Measurements from ENCODE around the gene KANK2.

KANK2 gene

DNA sequence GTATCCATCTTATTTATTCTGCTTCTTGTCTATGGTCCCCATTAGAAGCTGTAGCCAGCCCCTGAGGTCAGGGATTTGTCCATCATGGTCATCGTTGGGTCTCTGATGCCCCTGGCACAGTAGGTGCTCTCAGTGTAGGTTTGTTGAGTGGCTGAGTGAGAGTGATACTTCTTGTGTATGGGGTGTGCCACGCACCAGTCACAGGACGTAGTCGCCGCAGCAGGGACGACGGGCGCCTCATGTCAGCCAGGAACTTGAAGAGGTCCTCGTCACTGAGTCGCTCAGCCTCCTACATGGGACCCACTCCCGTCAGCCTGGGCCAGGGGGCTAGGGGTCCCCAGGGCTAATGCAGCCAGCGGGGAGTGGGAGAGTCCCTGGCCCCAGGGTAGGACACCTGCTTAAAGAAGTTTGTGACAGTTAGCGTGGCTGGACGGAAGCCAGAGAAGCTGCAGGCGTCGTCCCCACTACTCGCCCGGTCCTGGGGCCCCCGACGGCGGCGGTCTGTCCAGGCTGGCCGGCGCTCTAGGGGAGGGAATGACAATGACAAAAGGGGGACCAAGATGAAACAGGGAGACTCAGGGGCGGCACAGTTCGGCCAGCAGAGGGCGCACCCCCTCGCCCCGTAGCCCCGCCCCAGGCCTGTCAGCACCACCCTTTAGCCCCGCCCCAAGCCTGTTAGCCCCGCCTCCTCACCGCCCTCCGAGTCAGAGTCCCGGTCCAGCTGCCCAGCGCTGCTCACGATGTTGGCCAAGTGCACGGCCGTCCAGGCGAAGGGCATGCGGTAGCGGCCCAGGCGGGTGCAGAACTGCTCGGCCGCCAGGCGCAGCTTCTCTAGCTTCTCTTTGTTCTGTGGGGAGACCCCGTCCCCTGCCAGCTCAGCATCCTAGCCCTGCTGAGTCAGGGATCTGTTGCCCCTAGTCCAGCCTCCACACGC lies 45.8 kb upstream of the KANK2 start:
- H3K79me2 ChIP-seq (ENCODE audit: low read length), result no peaks in the 10 kb centered on the region
- TF ChIP-seq EZH2phosphoT487 (IDR thresholded peaks at IDR 0.05; ENCODE audit: low read depth), result no peak
- TF ChIP-seq, protein P1, sequence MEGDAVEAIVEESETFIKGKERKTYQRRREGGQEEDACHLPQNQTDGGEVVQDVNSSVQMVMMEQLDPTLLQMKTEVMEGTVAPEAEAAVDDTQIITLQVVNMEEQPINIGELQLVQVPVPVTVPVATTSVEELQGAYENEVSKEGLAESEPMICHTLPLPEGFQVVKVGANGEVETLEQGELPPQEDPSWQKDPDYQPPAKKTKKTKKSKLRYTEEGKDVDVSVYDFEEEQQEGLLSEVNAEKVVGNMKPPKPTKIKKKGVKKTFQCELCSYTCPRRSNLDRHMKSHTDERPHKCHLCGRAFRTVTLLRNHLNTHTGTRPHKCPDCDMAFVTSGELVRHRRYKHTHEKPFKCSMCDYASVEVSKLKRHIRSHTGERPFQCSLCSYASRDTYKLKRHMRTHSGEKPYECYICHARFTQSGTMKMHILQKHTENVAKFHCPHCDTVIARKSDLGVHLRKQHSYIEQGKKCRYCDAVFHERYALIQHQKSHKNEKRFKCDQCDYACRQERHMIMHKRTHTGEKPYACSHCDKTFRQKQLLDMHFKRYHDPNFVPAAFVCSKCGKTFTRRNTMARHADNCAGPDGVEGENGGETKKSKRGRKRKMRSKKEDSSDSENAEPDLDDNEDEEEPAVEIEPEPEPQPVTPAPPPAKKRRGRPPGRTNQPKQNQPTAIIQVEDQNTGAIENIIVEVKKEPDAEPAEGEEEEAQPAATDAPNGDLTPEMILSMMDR (IDR thresholded peaks at IDR 0.05; ENCODE audit: low read depth, low read length), result peak; percentile 58
- no peaks in the 10 kb centered on the region for H3K27me3 ChIP-seq (ENCODE audit: low read depth, low read length)
- no peak overlapping the region for H3K4me3 ChIP-seq (ENCODE audit: low read length)
- no peaks in the 10 kb centered on the region for H3K4me1 ChIP-seq (ENCODE audit: low read length)
- H3K27ac ChIP-seq (ENCODE audit: low read length), result no peak overlapping the region
- H3K4me2 ChIP-seq (ENCODE audit: low read length), result no peak overlapping the region
- no peaks in the 10 kb centered on the region for H3K9me3 ChIP-seq (ENCODE audit: insufficient read depth, low read length)
- H3K9ac ChIP-seq (ENCODE audit: low read length), result no peak overlapping the region
- peaks cover 7% of the 10 kb centered on the region for H3K36me3 ChIP-seq (replicated peaks; ENCODE audit: low read depth, low read length)
- no peaks in the 10 kb centered on the region for H4K20me1 ChIP-seq (ENCODE audit: insufficient read depth, low read length)
- H2AFZ ChIP-seq (ENCODE audit: low read depth, low read length), result no peak overlapping the region

DNA sequence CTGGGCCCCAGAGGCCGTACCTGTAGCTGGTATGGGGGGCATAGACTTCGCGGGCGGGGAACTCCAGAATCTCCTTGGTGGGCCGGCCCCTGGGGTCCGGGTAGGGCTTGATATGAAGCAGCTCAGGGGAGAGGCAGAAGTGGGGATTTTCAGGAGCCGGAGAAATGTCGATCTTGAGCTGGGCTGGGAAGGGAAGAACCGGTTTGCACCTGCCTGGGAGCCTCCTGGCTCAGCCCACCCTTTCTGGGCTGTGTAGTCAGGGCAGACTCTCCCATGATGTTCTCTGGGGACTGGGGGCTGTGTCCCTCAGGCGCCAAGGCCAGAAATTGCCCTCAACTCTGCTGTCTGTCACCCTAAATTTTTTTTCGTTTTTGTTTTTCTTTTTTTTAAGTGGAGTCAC lies 44.7 kb upstream of the KANK2 start:
- peaks cover 3% of the 10 kb centered on the region for H3K36me3 ChIP-seq (replicated peaks; ENCODE audit: low read depth, low read length)
- no peaks in the 10 kb centered on the region for H3K9me3 ChIP-seq (ENCODE audit: insufficient read depth, low read length)
- no peak overlapping the region for H3K9ac ChIP-seq (ENCODE audit: low read length)
- no peak overlapping the region for H3K4me3 ChIP-seq (ENCODE audit: low read length)
- no peaks in the 10 kb centered on the region for H3K4me1 ChIP-seq (ENCODE audit: low read length)
- H4K20me1 ChIP-seq (ENCODE audit: insufficient read depth, low read length), result no peaks in the 10 kb centered on the region
- no peak overlapping the region for H3K4me2 ChIP-seq (ENCODE audit: low read length)
- H3K79me2 ChIP-seq (ENCODE audit: low read length), result no peaks in the 10 kb centered on the region
- H3K27me3 ChIP-seq (ENCODE audit: low read depth, low read length), result no peaks in the 10 kb centered on the region
- TF ChIP-seq EZH2phosphoT487 (IDR thresholded peaks at IDR 0.05; ENCODE audit: low read depth), result no peak
- TF ChIP-seq, protein P1 (IDR thresholded peaks at IDR 0.05; ENCODE audit: low read depth, low read length), result no peak
- H3K27ac ChIP-seq (ENCODE audit: low read length), result no peak overlapping the region
- no peak overlapping the region for H2AFZ ChIP-seq (ENCODE audit: low read depth, low read length)

DNA sequence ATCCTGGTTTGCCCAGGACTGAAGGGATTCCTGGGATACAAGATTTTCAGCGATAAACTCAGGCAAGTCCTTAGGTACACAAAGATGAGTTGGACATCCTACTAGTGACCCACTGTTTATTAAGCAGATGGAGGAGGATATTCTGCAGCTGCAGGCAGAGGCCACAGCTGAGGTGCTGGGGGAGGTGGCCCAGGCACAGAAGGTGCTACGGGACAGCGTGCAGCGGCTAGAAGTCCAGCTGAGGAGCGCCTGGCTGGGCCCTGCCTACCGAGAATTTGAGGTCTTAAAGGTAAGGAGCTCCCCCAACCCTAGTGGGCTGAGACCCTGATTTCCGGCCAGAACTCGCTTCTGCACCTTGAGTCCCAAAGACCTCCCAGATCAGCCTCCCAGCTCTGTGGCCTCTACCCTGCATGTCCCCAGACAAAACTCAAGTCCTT lies 42.7 kb upstream of the KANK2 start:
- H3K9ac ChIP-seq (ENCODE audit: low read length), result no peak overlapping the region
- H3K4me1 ChIP-seq (ENCODE audit: low read length), result no peaks in the 10 kb centered on the region
- no peaks in the 10 kb centered on the region for H3K27me3 ChIP-seq (ENCODE audit: low read depth, low read length)
- no peaks in the 10 kb centered on the region for H3K79me2 ChIP-seq (ENCODE audit: low read length)
- H3K4me2 ChIP-seq (ENCODE audit: low read length), result no peak overlapping the region
- H3K27ac ChIP-seq (ENCODE audit: low read length), result no peak overlapping the region
- TF ChIP-seq, protein P1 (IDR thresholded peaks at IDR 0.05; ENCODE audit: low read depth, low read length), result no peak
- TF ChIP-seq EZH2phosphoT487 (IDR thresholded peaks at IDR 0.05; ENCODE audit: low read depth), result no peak
- no peak overlapping the region for H2AFZ ChIP-seq (ENCODE audit: low read depth, low read length)
- peaks cover 3% of the 10 kb centered on the region for H3K36me3 ChIP-seq (replicated peaks; ENCODE audit: low read depth, low read length)
- no peaks in the 10 kb centered on the region for H4K20me1 ChIP-seq (ENCODE audit: insufficient read depth, low read length)
- no peak overlapping the region for H3K4me3 ChIP-seq (ENCODE audit: low read length)
- H3K9me3 ChIP-seq (ENCODE audit: insufficient read depth, low read length), result no peaks in the 10 kb centered on the region

DNA sequence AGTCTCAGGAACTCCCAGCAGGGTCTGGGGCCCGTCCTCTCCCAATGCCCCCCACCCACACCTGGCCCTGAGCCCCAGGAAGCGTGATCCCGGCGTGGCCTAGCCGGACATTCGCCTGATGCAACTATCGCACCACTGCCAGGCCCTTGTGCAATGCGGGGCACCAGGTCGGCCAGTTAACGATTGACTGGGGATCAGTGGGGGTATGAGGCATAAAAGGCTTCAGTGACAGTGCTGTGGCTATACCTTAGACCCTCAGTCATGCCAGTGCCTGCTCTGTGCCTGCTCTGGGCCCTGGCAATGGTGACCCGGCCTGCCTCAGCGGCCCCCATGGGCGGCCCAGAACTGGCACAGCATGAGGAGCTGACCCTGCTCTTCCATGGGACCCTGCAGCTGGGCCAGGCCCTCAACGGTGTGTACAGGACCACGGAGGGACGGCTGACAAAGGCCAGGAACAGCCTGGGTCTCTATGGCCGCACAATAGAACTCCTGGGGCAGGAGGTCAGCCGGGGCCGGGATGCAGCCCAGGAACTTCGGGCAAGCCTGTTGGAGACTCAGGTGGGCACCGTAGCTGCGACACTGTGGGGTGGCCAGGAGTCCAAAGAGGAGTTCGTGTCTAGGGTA lies 42.1 kb upstream of the KANK2 start, which contains the start of gene ANGPTL8:
Gene ANGPTL8, plus strand, starts transcription at position 243 of the 624 bp plus-strand sequence. Its CDS starts 19 bp downstream, at position 262.
- Histone ChIP-seq H3K27me3 (ENCODE audit: low read depth, low read length) (no peaks in the 10 kb centered on the region), H3K36me3 (replicated peaks; ENCODE audit: low read depth, low read length) (peaks cover 5% of the 10 kb centered on the region), H3K4me3 (ENCODE audit: low read length) (no peak within 1 kb of the TSS), H3K4me1 (ENCODE audit: low read length) (no peaks in the 10 kb centered on the region), H3K27ac (ENCODE audit: low read length) (no peak within 1 kb of the TSS), H2AFZ (ENCODE audit: low read depth, low read length) (no peak within 1 kb of the TSS), H3K9me3 (ENCODE audit: insufficient read depth, low read length) (no peaks in the 10 kb centered on the region), H3K9ac (ENCODE audit: low read length) (no peak within 1 kb of the TSS), H4K20me1 (ENCODE audit: insufficient read depth, low read length) (no peaks in the 10 kb centered on the region), H3K4me2 (ENCODE audit: low read length) (no peak within 1 kb of the TSS), H3K79me2 (ENCODE audit: low read length) (no peaks in the 10 kb centered on the region)
- TF ChIP-seq, protein P1 (IDR thresholded peaks at IDR 0.05; ENCODE audit: low read depth, low read length), result no peak
- TF ChIP-seq EZH2phosphoT487 (IDR thresholded peaks at IDR 0.05; ENCODE audit: low read depth), result no peak

All from OCI-LY3 (cell line).